Mesenchymal stem cell (in vitro differentiated cells and primary cell): ENCODE measurements around the gene THBS3.
"Not testable (repeated sequence)": the region's sequence is repeated elsewhere in the genome, so short reads cannot be mapped to it uniquely, and the experiment has no call there.

Experiments
- DNase-seq: peaks from one replicate; pipeline ENCODE4 v3.0.0-alpha.2; 2013
- H2AFZ ChIP-seq: one replicate; pipeline ENCODE4 v1.6.1; 2013; ENCODE audit warnings: low read depth, mild to moderate bottlenecking, control low read depth, inconsistent platforms, low read length, moderate library complexity
- H2AK5ac ChIP-seq: 2 replicates; pipeline ENCODE4 v1.6.1; 2013; ENCODE audit warnings: low read length, moderate library complexity, mild to moderate bottlenecking, inconsistent platforms; ENCODE audit not compliant: severe bottlenecking
- H2BK120ac ChIP-seq: one replicate; pipeline ENCODE4 v1.6.1; 2013; ENCODE audit warnings: low read depth, mild to moderate bottlenecking, inconsistent platforms, low read length, moderate library complexity
- H2BK12ac ChIP-seq, 2 experiments: one replicate each; pipeline ENCODE4 v1.6.1; 2013; ENCODE audit warnings: inconsistent platforms in 2 of 2, low read length in 2 of 2, mild to moderate bottlenecking in 2 of 2, moderate library complexity in 2 of 2, control low read depth in 1 of 2
- H2BK15ac ChIP-seq: one replicate; pipeline ENCODE4 v1.6.1; 2013; ENCODE audit warnings: mild to moderate bottlenecking, low read depth, inconsistent platforms; ENCODE audit not compliant: poor library complexity, severe bottlenecking
- H2BK5ac ChIP-seq: 2 replicates; pipeline ENCODE4 v1.6.1; 2013; ENCODE audit warnings: low read depth, mild to moderate bottlenecking, low read length, control low read depth, inconsistent platforms; ENCODE audit not compliant: poor library complexity, severe bottlenecking
- H3K14ac ChIP-seq, 2 experiments: one replicate each; pipeline ENCODE4 v1.6.1; 2013; ENCODE audit warnings: inconsistent platforms in 2 of 2, low read length in 2 of 2, control low read depth in 1 of 2, mild to moderate bottlenecking in 1 of 2, moderate library complexity in 1 of 2
- H3K18ac ChIP-seq, 2 experiments: one replicate each; pipeline ENCODE4 v1.6.1; 2013; ENCODE audit warnings: inconsistent platforms in 2 of 2, low read length in 2 of 2, control low read depth in 1 of 2, low read depth in 1 of 2, mild to moderate bottlenecking in 1 of 2
- H3K23ac ChIP-seq, 2 experiments: one replicate each; pipeline ENCODE4 v1.6.1; 2013; ENCODE audit warnings: inconsistent platforms in 2 of 2, low read length in 2 of 2, mild to moderate bottlenecking in 2 of 2, moderate library complexity in 2 of 2, control low read depth in 1 of 2
- H3K27ac ChIP-seq: 2 replicates; pipeline ENCODE4 v1.5.1; 2013; ENCODE audit warnings: mild to moderate bottlenecking, moderate library complexity, low read length, control low read depth, inconsistent platforms; ENCODE audit not compliant: poor library complexity, severe bottlenecking
- H3K27me3 ChIP-seq, 2 experiments: 2 replicates each; pipeline versions ENCODE4 v1.6.1 to v1.7.0; 2013; ENCODE audit warnings: low read length in 2 of 2, mild to moderate bottlenecking in 2 of 2, moderate library complexity in 2 of 2, control low read depth in 1 of 2, inconsistent platforms in 1 of 2; ENCODE audit not compliant: control insufficient read depth in 1 of 2, insufficient read depth in 1 of 2
- H3K36me3 ChIP-seq, 2 experiments: 2 replicates each; pipeline versions ENCODE4 v1.6.1 to v1.7.0; 2013; ENCODE audit warnings: low read length in 2 of 2, control low read depth in 1 of 2, inconsistent platforms in 1 of 2, low read depth in 1 of 2, mild to moderate bottlenecking in 1 of 2; ENCODE audit not compliant: insufficient read depth in 2 of 2, control insufficient read depth in 1 of 2
- H3K4ac ChIP-seq, 2 experiments: one replicate each; pipeline ENCODE4 v1.6.1; 2013; ENCODE audit warnings: inconsistent platforms in 2 of 2, low read length in 2 of 2, mild to moderate bottlenecking in 2 of 2, moderate library complexity in 2 of 2, control low read depth in 1 of 2, low read depth in 1 of 2
- H3K4me1 ChIP-seq: 2 replicates; pipeline ENCODE4 v1.6.1; 2013; ENCODE audit warnings: low read depth, low read length, control low read depth; ENCODE audit not compliant: control insufficient read depth, insufficient read depth
- H3K4me2 ChIP-seq: 2 replicates; pipeline ENCODE4 v1.6.1; 2013; ENCODE audit warnings: low read length, mild to moderate bottlenecking, inconsistent platforms; ENCODE audit not compliant: poor library complexity, severe bottlenecking
- H3K4me3 ChIP-seq, 2 experiments: 2 replicates each; pipeline versions ENCODE4 v1.5.1 to v1.7.0; 2013; ENCODE audit warnings: low read length in 2 of 2, mild to moderate bottlenecking in 2 of 2, control low read depth in 1 of 2, low read depth in 1 of 2; ENCODE audit not compliant: insufficient read depth in 1 of 2
- H3K79me1 ChIP-seq: replicated peaks from 2 replicates; pipeline ENCODE4 v1.6.1; 2013; ENCODE audit warnings: mild to moderate bottlenecking, control low read depth, low read length, inconsistent platforms; ENCODE audit not compliant: poor library complexity, severe bottlenecking
- H3K9ac ChIP-seq: 2 replicates; pipeline ENCODE4 v1.7.0; 2013; ENCODE audit warnings: mild to moderate bottlenecking, low read length, moderate library complexity
- H3K9me3 ChIP-seq: 2 replicates; pipeline ENCODE4 v1.7.0; 2013; ENCODE audit warnings: mild to moderate bottlenecking, low read length; ENCODE audit not compliant: control insufficient read depth
- H4K8ac ChIP-seq: one replicate; pipeline ENCODE4 v1.6.1; 2013; ENCODE audit warnings: inconsistent platforms, mild to moderate bottlenecking, low read length, moderate library complexity
- H4K91ac ChIP-seq: one replicate; pipeline ENCODE4 v1.6.1; 2013; ENCODE audit warnings: mild to moderate bottlenecking, low read length, inconsistent platforms
- WGBS: methylation state at CpG from one replicate; pipeline ENCODE4 v1.1.7; 2013; ENCODE audit warnings: mixed read lengths; 5-methylcytosine and 5-hydroxymethylcytosine counted together

Gene THBS3

DNA sequence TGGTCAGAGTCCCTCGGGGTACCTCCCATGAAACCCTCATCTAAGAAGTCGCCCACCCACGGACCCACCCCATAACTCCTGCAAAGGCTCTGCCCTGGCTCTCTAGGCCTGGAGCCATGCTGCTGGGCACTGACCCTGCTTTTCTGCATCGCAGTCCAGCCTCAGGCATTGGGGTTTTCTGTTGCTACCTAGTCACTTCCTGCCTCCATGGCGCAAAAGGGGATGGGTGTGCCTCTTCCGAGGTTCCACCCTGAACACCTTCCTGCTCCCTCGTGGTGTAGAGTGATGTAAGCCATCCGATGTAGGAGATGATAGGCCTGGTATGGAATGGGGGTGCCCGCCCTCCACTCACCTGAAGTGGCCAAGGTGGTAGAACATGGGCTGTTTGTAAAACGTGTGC is 7.0 kb upstream of the THBS3 start:
- H3K14ac ChIP-seq, H2BK5ac ChIP-seq, H3K9ac ChIP-seq, H2BK12ac ChIP-seq, H3K4me2 ChIP-seq, H3K4ac ChIP-seq, H3K18ac ChIP-seq, H3K4me3 ChIP-seq, H3K23ac ChIP-seq, H3K4me1 ChIP-seq, H2BK120ac ChIP-seq, H2AFZ ChIP-seq, DNase-seq, H3K27ac ChIP-seq, H4K8ac ChIP-seq, H4K91ac ChIP-seq, H2AK5ac ChIP-seq, H3K9me3 ChIP-seq, H3K27me3 ChIP-seq, H2BK15ac ChIP-seq: not testable (repeated sequence)
- WGBS = 91% methylated on average over 2 of the region's 10 CpGs
- H3K36me3 ChIP-seq = peaks cover 21 to 48% of the 10 kb centered on the region in 2 experiments
- peaks cover 11% of the 10 kb centered on the region for H3K79me1 ChIP-seq

- H2AFZ ChIP-seq, H2BK12ac ChIP-seq, H3K18ac ChIP-seq, H3K4ac ChIP-seq, H2BK120ac ChIP-seq, H3K27me3 ChIP-seq, H4K91ac ChIP-seq, H2BK5ac ChIP-seq, H4K8ac ChIP-seq, DNase-seq, H3K14ac ChIP-seq, H3K9ac ChIP-seq, H3K27ac ChIP-seq, H2BK15ac ChIP-seq, H3K4me3 ChIP-seq, H3K4me2 ChIP-seq, H3K9me3 ChIP-seq, H3K23ac ChIP-seq, H2AK5ac ChIP-seq: not testable (repeated sequence)
- WGBS = 94% methylated on average over 3 of the region's 7 CpGs
- H3K79me1 ChIP-seq = peaks cover 15% of the 10 kb centered on the region
- peaks cover 21 to 40% of the 10 kb centered on the region in 2 experiments for H3K36me3 ChIP-seq
- H3K4me1 ChIP-seq = peaks cover 12% of the 10 kb centered on the region
Measured at GRCh38 chr1:155212051-155212440, 4.3 kb upstream of the THBS3 start.

GRCh38 chr1:155211381-155212050 is 3.8 kb upstream of the THBS3 start:
- H3K27me3 ChIP-seq, H3K14ac ChIP-seq, H2BK15ac ChIP-seq, H3K4me2 ChIP-seq, H4K8ac ChIP-seq, H3K4ac ChIP-seq, DNase-seq, H2BK12ac ChIP-seq, H3K9ac ChIP-seq, H3K27ac ChIP-seq, H2AFZ ChIP-seq, H3K18ac ChIP-seq, H3K23ac ChIP-seq, H2AK5ac ChIP-seq, H2BK120ac ChIP-seq, H3K9me3 ChIP-seq, H4K91ac ChIP-seq, H3K4me3 ChIP-seq, H2BK5ac ChIP-seq: not testable (repeated sequence)
- WGBS = 92% methylated on average over 12 of the region's 13 CpGs
- Histone ChIP-seq H3K4me1 (peaks cover 14% of the 10 kb centered on the region), H3K36me3 (peaks cover 21 to 36% of the 10 kb centered on the region in 2 experiments), H3K79me1 (peaks cover 15% of the 10 kb centered on the region)

DNA sequence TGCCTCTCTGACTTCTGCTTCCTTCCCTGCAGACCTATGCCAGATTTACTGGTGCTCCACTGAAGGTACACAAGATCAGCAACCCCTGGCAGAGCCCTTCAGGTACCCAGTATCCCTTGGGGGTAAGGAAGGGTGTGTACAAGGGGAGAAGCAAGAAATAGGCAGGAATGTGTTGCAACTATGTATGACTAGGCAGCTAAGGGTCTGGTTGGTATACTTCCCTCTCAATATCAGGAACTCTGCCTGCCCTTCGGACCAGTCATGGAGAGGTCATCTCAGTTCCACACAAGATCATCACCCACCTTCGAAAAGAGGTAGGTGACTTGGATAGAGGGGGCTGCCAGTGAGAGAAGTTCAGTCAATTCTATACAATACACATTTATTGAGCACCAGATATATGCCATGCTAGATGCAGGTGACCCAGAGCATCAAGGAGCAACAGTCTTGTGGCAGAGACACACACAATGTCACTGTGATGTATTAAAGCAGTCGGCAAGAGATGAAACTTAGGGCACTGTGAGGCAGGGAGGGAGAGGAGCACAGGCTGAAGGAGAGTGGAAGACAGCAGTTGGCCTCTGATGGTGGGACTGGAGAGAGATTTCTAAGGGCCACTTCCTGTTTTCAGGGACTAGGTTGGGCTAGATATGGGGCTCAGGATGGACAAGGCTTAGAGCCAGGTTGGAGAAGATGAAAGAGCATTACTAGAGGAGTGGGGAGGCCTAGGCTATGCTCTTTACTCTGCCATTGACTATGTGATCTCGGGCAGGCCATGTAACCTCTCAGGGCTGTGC is 2.8 kb upstream of the THBS3 start:
- H2BK12ac ChIP-seq = no peak overlapping the region
- no peak overlapping the region for H3K4me2 ChIP-seq
- H3K36me3 ChIP-seq = peaks cover 19 to 30% of the 10 kb centered on the region in 2 experiments
- H3K79me1 ChIP-seq = peaks cover 15% of the 10 kb centered on the region
- H3K14ac ChIP-seq = no peak overlapping the region
- 90% methylated on average over 3 of the region's 4 CpGs for WGBS
- no peak overlapping the region for H2BK15ac ChIP-seq
- no peak overlapping the region for H2BK120ac ChIP-seq
- H3K23ac ChIP-seq = no peak overlapping the region
- no peak for DNase-seq
- H2AFZ ChIP-seq = no peak overlapping the region
- H2AK5ac ChIP-seq = no peak overlapping the region
- peak overlapping the region; percentile 24 for H4K8ac ChIP-seq
- no peak overlapping the region for H4K91ac ChIP-seq
- H3K9me3 ChIP-seq = no peaks in the 10 kb centered on the region
- peaks cover 14% of the 10 kb centered on the region for H3K4me1 ChIP-seq
- H3K18ac ChIP-seq = no peak overlapping the region
- H3K9ac ChIP-seq = peak overlapping the region; percentile 99
- H2BK5ac ChIP-seq = no peak overlapping the region
- H3K4me3 ChIP-seq = no peak overlapping the region
- no peak overlapping the region for H3K27ac ChIP-seq
- H3K27me3 ChIP-seq = no peaks in the 10 kb centered on the region
- no peak overlapping the region for H3K4ac ChIP-seq
